Stimulated activated CD8-positive, alpha-beta memory T cell treated with anti-CD3 and anti-CD28 coated beads, Interleukin-15, amount 100 ng/mL, for 1 hour (primary cell): ENCODE data around the gene RBM20.
"Not testable (repeated sequence)": the region's sequence is repeated elsewhere in the genome, so short reads cannot be mapped to it uniquely, and the experiment has no call there.

Experiments
- DNase-seq: peaks from one replicate; pipeline ENCODE4 v3.0.0-alpha.2; 2020; ENCODE audit warnings: low read depth

RBM20 gene

DNA sequence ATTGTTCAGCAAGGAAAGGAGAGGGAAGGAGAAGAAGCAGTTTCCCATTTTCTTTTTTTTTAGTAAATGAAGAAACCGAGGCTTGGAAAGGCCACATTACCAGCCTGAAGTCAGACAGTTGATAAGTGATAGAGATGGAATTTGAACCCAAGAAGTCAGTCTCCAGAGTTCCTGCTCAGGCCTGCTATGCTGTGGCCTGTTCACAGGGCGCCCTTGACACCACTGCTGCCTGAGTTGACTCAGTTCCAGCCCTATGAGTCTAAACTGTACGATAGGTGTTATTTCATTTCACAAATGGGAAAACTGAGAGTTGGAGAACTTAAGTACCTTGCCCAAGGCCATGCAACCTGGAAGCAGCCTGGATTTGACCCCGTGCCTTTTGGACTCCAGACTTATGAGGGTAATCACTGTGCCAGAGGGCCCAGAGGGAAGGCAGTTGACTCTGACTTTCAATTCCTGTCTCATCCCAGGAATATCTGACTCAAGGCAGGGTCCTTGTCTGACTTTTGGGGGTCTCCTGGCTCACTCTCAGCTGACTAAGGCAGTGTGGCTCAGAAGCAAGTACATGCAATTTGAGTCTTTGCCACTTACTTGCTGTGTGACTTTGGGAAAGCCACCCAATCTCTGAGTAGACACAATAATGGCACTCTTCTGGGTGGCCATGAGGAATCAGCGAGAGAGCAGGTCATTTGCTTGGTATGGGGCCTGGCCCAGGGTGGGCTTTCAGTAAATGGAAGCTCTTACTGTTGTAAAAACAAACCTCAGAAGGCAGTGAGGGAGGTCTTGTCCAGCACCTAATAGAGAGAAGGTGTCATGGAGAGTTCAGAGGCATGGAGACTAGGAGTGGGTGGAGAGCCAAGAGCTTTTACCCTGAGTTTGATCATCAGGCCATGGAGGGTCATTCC lies 17.9 kb upstream of the RBM20 start:
- no peak for DNase-seq

- DNase-seq, result no peak
Measured at GRCh38 chr10:110628161-110628560, 16.0 kb upstream of the RBM20 start.

- DNase-seq, result no peak
Measured at GRCh38 chr10:110629680-110630191, 14.4 kb upstream of the RBM20 start.

DNA sequence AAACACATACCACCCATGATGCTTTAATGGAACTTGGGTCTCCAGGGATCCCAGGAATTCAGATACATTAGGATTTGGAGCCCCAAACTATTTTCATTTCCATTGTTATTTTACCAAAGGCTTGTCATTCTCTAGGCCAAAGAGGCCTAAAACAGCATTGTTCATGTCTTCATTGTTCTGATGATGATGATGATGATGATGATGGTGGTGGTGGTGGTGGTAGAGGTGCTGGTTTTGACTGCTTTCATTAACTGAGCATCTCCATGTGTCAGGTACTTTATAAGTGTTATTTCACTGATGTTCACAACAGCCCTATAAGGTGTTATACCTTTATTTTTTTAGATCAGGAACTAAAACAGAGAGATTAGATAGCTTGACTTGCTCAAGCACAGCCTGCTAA lies 12.2 kb upstream of the RBM20 start:
- no peak for DNase-seq

GRCh38 chr10:110632591-110633215 lies 11.4 kb upstream of the RBM20 start:
- DNase-seq, result no peak

- DNase-seq, result no peak
Measured at GRCh38 chr10:110634527-110635209, 9.5 kb upstream of the RBM20 start.

GRCh38 chr10:110636572-110636931 lies 7.6 kb upstream of the RBM20 start:
- DNase-seq, result no peak

GRCh38 chr10:110636932-110637557 lies 7.1 kb upstream of the RBM20 start:
- DNase-seq, result no peak

DNA sequence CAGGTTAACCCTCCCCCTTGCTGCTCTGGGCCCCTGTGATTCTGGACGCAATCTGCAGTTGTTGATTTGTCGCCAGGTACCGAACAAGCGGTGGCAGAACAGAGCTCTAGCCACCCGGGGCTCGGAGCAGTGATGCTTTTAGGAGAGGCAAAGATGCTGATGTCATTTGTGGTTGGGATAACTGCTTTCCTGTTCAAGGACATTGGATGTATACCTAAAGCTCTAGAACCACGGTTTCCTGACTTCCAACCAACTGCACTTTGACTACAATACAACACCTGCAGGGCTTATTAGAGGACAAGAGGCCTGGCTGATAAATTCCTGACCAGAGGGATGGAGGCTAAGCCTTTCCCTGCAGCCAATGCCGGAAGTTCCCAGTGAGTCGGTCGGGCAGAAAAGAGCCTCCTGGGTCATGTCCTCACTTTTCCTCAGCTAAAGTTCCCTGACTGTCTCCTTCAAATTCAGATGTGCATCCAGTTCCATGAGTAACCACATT lies 6.5 kb upstream of the RBM20 start:
- no peak for DNase-seq

DNA sequence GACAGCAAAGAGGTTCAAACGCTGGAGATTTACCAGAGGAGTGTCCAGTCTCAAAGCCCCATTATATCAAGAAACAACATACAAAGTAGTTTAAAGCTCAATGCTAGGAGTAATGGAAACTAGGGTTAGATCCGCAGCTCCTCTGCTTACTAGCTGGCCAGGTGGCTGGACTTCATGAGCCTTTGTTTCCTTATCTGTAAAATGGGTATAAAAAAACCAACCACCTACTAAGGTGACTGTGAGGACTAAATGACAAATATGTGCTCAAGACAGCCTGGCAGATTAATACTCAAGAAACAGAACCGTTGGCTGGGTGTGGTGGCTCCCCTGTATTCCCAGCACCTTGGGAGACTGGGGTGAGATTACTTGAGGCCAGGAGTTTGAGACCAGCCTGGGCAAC lies 5.8 kb upstream of the RBM20 start:
- DNase-seq, result no peak

GRCh38 chr10:110639046-110639445 lies 5.1 kb upstream of the RBM20 start:
- DNase-seq, result not testable (repeated sequence)

DNA sequence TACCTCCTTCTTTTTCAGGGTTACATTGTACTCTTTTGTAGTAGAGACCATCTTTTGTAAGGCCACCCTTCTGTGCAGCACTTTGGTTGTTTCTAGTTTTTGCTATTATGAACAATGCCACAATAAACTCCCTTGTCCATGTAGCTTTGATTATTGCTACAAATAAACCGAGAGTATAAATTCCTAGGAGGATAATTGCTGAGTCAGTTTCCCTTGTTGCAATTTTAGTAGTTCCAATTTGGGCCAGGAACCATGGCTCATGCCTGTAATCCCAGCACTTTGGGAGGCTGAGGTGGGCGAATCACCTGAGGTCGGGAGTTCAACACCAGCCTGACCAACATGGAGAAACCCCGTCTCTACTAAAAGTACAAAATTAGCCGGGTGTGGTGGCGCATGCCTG lies 4.3 kb upstream of the RBM20 start:
- DNase-seq, result not testable (repeated sequence)

- DNase-seq, result no peak
Measured at GRCh38 chr10:110641256-110641655, 2.9 kb upstream of the RBM20 start.

GRCh38 chr10:110642204-110643034 lies 1.7 kb upstream of the RBM20 start:
- DNase-seq, result no peak

DNA sequence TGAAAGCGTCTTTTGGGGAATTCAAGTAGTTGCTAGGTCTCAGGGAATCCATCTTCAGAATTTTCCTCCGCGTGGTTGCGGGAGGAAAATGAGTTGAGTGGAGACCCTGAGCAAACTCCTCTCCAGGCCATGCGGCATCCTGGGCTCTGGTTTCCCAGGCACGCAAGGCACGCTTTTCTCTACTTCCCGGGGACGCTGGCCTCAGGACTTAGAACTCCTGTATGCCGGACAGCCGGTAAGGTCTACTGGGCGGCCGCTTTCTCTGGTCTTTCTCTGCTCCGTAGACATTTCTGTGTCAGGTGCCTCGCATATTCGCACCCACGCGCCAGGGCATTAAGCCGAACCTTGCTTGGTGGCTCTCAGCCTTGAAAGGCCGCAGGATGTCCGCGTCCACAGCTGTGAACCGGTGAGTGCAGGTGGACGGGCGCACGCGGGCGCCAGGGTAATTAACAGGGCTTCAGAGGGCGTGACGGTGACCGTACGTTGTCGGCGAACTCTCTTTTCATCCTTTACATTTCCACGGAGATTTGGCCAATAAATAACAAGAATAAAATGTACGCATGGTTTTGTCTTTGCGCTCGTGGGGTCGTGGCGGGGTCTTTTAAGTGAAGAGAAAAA lies 992 bp upstream of the RBM20 start:
- DNase-seq, result no peak

- no peak for DNase-seq
Measured at GRCh38 chr10:110644598-110645462, 694 bp downstream of the RBM20 start.

- DNase-seq, result no peak
Measured at GRCh38 chr10:110646417-110647135, 2.4 kb downstream of the RBM20 start.

- DNase-seq, result no peak
Measured at GRCh38 chr10:110647136-110647430, 2.9 kb downstream of the RBM20 start.

DNA sequence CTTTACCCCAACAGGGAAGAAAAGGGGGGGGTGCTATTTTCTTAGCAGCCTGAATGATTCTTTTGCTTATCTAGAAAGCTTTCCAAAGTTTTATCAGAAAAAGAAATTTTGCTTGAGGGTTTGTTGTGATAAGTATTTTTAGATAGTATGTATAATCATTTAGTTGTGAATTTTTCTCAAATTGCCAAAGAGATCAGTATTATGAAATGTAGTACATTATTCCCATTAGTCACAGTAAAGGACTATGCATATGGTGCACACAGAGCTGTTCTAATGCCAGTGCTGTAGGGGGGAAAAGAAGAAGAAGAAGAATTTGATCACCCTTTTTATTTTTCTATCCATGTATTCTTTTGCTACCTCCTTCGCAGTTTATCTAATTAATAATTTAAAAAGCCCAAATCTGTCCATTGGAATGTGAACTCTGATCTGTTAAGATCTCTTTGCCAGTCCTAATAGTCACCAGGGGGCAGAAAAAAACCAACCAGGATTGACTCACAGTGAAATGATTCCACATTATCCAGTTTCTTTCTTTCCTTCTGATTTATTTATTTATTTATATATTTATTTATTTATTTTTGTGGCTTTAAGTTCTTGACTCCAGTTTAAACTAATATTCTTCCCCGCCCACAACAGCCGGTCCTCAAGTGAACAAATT lies 4.7 kb downstream of the RBM20 start:
- no peak for DNase-seq
